ENCODE results near the gene IRX1. TPM values are rescaled to one million over a fixed set of nuclear protein-coding genes. Genes with fewer than 3 reads are reported as not detected.

Gene IRX1
- not detected for total RNA-seq

DNA sequence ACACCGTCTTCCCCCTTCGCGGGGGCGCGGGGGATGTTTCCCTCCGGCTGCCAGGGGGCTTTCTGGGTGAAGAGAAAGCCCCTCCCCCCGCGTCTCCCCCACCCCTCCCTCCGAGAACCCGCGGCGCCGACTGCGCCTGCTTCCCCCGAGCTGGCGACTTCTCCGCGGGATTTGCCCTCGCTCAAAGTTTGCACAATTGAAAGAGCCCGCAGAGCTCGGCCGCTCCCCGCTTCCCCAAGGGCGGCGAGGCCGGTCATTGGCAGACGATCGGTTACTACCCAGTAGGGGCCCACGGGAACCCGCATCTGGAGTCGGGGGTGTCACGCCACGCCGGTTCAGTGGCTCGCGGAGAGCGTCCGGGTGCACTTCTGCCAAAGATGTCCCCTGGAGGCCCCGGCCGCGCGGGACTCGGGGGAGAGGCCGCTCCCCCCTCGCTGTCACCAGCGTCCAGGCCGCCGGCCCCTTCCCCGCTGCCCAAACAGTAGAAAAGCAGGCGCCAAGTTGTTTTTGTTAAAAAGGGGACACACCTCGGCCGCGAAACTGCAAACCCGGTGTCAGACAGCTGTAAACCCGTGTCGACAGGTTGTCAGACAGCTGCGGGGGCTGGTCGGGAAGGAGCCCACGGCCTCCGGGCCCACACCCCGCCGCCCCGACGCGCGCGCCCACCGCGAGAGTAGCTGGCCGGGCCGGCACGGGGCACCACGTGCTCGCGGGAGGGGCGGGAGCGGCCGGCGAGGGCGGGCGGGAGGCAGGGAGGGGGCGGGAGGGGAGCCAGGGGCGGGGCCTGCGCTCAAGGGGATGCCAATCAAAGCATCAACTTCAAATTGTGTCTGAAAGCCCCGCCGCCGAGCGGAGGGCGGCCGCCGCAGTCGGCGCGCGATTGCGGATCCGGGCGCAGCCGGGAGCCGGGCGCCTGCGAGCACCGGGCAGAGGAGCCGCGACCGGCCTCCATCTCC lies at the start of gene IRX1:
Gene IRX1 (plus strand): TSS at position 827 of the 956 bp plus-strand sequence. CDS start 274 bp downstream, outside the sequence.
- H3K27ac Mint-ChIP-seq = no peak within 1 kb of the TSS
- POLR2A ChIA-PET = no interaction called here

DNA sequence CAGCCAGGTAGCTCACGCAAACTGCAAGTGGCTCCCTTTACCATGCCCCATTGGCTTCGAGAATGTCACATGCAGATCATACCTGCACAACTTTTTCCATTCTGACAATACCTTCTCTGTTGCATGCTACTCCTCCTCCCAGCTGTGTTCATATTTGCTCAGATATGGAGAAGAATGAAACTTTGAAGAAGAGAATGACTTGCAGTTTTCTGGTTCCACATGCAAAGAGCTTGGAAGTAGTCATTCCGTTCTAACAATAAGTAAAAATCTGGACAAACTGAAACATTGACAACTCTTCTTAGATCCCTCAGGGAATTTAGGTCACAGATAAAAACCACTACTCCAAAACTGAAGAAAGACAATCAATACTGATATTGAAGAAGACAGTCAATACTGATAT lies 49.6 kb upstream of the IRX1 start:
- no peak overlapping the region for H3K4me3 Mint-ChIP-seq
- no peaks in the 10 kb centered on the region for H3K4me1 Mint-ChIP-seq
- ATAC-seq (ENCODE audit: low read depth) = no peak
- no peaks in the 10 kb centered on the region for H3K27me3 Mint-ChIP-seq
- POLR2A ChIA-PET = no interaction called here
- peaks cover 3% of the 10 kb centered on the region for H3K9me3 Mint-ChIP-seq
- no peaks in the 10 kb centered on the region for H3K36me3 Mint-ChIP-seq
- H3K27ac Mint-ChIP-seq = no peak overlapping the region
- DNase-seq = no peak

More for the DNA sequence above, at the start of gene IRX1:
- H3K9me3 Mint-ChIP-seq = peaks cover 2% of the 10 kb centered on the region
- no peak within 1 kb of the TSS for H3K4me3 Mint-ChIP-seq
- H3K27me3 Mint-ChIP-seq = peaks cover 66% of the 10 kb centered on the region
- H3K36me3 Mint-ChIP-seq = no peaks in the 10 kb centered on the region
- peaks cover 2% of the 10 kb centered on the region for H3K4me1 Mint-ChIP-seq
- ATAC-seq (ENCODE audit: low read depth) (no peak), DNase-seq (no peak)

- Mint-ChIP-seq H3K27me3 (no peaks in the 10 kb centered on the region), H3K9me3 (peaks cover 2% of the 10 kb centered on the region), H3K36me3 (no peaks in the 10 kb centered on the region), H3K4me3 (no peak overlapping the region), H3K27ac (no peak overlapping the region), H3K4me1 (no peaks in the 10 kb centered on the region)
- ATAC-seq (ENCODE audit: low read depth) = no peak
- POLR2A ChIA-PET = no interaction called here
- no peak for DNase-seq
These were observed 31.5 kb upstream of the IRX1 start for GRCh38 chr5:3564116-3564515.

DNA sequence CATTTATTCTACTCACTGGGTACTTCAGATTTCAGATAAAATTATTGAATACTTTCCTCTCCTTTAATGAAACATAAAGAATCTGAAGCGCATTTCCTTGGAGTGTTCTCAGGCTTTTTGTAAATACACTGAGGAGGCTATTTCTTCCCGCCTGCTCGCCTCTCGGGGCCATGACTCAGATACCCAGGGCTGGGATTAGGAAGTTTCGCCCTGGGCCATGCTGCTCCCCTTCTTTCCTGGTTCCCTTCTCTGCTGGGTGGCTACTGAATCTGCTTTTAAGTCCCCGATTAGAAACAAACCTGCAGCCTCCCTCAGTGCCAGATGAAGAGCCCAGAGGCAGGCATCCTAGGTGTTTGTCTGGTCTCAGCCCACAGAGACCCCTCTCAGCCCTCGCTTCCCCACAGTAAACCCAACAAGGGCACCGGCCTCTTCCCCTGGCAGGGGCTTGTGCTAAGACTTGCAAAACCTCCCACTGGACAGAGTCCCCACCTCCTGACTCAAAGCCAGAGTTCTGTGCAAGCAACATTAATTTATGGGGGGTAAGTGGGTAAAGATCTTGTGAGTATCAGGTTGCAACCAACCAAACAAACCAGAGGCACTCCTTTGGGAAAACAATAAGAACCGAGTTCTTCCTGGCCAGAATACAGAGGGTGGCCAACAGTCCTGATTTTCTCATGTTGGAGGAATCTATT lies 30.7 kb upstream of the IRX1 start:
- Mint-ChIP-seq H3K27ac (no peak overlapping the region), H3K27me3 (no peaks in the 10 kb centered on the region), H3K4me1 (no peaks in the 10 kb centered on the region), H3K4me3 (no peak overlapping the region), H3K9me3 (peaks cover 2% of the 10 kb centered on the region), H3K36me3 (no peaks in the 10 kb centered on the region)
- POLR2A ChIA-PET = no interaction called here
- ATAC-seq (ENCODE audit: low read depth) (no peak), DNase-seq (no peak)

- peaks cover 14% of the 10 kb centered on the region for H3K27me3 Mint-ChIP-seq
- H3K9me3 Mint-ChIP-seq = no peaks in the 10 kb centered on the region
- DNase-seq (no peak), ATAC-seq (ENCODE audit: low read depth) (no peak)
- no peak overlapping the region for H3K27ac Mint-ChIP-seq
- no peaks in the 10 kb centered on the region for H3K4me1 Mint-ChIP-seq
- H3K4me3 Mint-ChIP-seq = no peak overlapping the region
- H3K36me3 Mint-ChIP-seq = no peaks in the 10 kb centered on the region
- POLR2A ChIA-PET = no interaction called here
These were observed 10.7 kb upstream of the IRX1 start for GRCh38 chr5:3584724-3585531.

GRCh38 chr5:3590161-3590966 lies 5.3 kb upstream of the IRX1 start:
- ATAC-seq (ENCODE audit: low read depth) (no peak), DNase-seq (no peak)
- H3K4me3 Mint-ChIP-seq = no peak overlapping the region
- peaks cover 2% of the 10 kb centered on the region for H3K4me1 Mint-ChIP-seq
- no peak overlapping the region for H3K27ac Mint-ChIP-seq
- no peaks in the 10 kb centered on the region for H3K9me3 Mint-ChIP-seq
- POLR2A ChIA-PET = no interaction called here
- H3K36me3 Mint-ChIP-seq = no peaks in the 10 kb centered on the region
- peaks cover 53% of the 10 kb centered on the region for H3K27me3 Mint-ChIP-seq

GRCh38 chr5:3590967-3591900 lies 4.4 kb upstream of the IRX1 start:
- H3K27ac Mint-ChIP-seq = no peak overlapping the region
- ATAC-seq (ENCODE audit: low read depth) = no peak
- H3K4me1 Mint-ChIP-seq = peaks cover 2% of the 10 kb centered on the region
- H3K27me3 Mint-ChIP-seq = peaks cover 54% of the 10 kb centered on the region
- no peaks in the 10 kb centered on the region for H3K9me3 Mint-ChIP-seq
- H3K4me3 Mint-ChIP-seq = no peak overlapping the region
- no peak for DNase-seq
- no peaks in the 10 kb centered on the region for H3K36me3 Mint-ChIP-seq
- POLR2A ChIA-PET = no interaction called here

DNA sequence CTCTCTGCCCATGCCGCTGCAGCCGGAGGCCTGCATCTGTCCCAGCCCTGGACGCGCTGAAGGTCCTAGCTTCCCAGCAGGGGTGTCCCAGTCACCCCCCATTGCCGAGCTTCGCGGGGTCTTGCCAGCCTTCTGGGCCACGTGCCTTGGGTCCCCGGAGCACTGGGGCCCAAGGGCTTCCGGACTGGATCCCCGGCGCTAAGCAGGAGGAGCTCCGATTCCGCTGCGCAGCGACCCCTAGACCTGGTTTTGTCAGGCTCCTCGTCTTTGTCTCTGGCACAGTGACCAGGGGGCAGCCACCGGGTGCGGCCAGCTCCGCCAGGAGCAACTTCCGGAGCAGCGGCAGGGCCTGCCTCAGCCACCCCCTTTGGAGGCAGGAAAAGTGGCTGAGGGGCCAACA lies 3.3 kb upstream of the IRX1 start:
- no peaks in the 10 kb centered on the region for H3K36me3 Mint-ChIP-seq
- no peak for DNase-seq
- H3K27ac Mint-ChIP-seq = no peak overlapping the region
- H3K9me3 Mint-ChIP-seq = no peaks in the 10 kb centered on the region
- ATAC-seq (ENCODE audit: low read depth) = no peak
- H3K4me1 Mint-ChIP-seq = peaks cover 2% of the 10 kb centered on the region
- no peak overlapping the region for H3K4me3 Mint-ChIP-seq
- POLR2A ChIA-PET = no interaction called here
- H3K27me3 Mint-ChIP-seq = peaks cover 61% of the 10 kb centered on the region

DNA sequence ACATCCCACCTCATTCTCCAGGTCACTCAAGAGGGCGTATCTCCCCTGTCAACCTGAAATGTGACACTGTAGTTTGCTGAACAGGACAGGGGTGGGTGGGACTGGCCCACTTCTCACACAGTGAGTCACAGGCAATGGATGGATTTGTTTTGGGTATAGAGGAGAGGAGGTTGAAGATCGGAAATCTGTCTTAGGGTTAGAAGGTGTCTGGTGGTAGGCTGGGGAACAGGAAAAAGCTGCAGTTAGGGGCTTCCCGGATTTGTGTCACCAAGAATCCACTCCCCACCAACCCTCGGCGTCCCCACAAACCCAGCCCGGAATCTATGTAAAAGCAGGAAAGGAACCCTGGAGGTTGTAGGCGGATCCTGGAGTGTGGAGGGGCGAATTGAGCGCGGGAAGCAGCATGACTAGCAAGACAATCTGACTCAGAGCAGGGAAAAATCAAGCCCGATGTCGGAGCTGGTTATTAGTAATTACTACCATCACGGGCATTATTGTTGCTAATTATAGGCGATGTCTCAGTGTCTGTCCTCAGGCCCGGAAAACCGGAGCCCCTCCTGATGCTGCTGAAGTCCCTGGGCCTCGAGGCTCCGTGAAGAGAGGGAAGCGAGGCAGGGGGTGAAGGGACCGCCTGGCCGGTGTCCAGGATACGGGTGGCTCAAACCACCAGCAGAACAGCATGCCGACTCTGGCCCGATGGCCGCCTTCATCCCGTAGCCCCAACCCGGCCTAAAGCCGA lies 1.7 kb upstream of the IRX1 start:
- POLR2A ChIA-PET = no interaction called here
- Mint-ChIP-seq H3K9me3 (no peaks in the 10 kb centered on the region), H3K4me3 (peak overlapping the region; percentile 63), H3K27ac (peak overlapping the region; percentile 78), H3K27me3 (peaks cover 71% of the 10 kb centered on the region), H3K4me1 (peaks cover 2% of the 10 kb centered on the region), H3K36me3 (no peaks in the 10 kb centered on the region)
- ATAC-seq (ENCODE audit: low read depth) = no peak
- no peak for DNase-seq

- POLR2A ChIA-PET = no interaction called here
- Mint-ChIP-seq H3K27me3 (peaks cover 73% of the 10 kb centered on the region), H3K4me1 (peaks cover 2% of the 10 kb centered on the region), H3K27ac (no peak overlapping the region), H3K9me3 (peaks cover 2% of the 10 kb centered on the region), H3K36me3 (no peaks in the 10 kb centered on the region), H3K4me3 (no peak overlapping the region)
- ATAC-seq (ENCODE audit: low read depth) (no peak), DNase-seq (peak; percentile 43)
These were observed 1.1 kb upstream of the IRX1 start for GRCh38 chr5:3594510-3595005.

GRCh38 chr5:3596261-3596825 lies 711 bp downstream of the IRX1 start:
- H3K4me1 Mint-ChIP-seq = peaks cover 2% of the 10 kb centered on the region
- H3K36me3 Mint-ChIP-seq = peaks cover 2% of the 10 kb centered on the region
- POLR2A ChIA-PET = no interaction called here
- peaks cover 4% of the 10 kb centered on the region for H3K9me3 Mint-ChIP-seq
- H3K27me3 Mint-ChIP-seq = peaks cover 61% of the 10 kb centered on the region
- H3K4me3 Mint-ChIP-seq = no peak overlapping the region
- H3K27ac Mint-ChIP-seq = no peak overlapping the region
- DNase-seq (peak; percentile 27), ATAC-seq (ENCODE audit: low read depth) (no peak)
